OCI-LY3 (cell line): ENCODE measurements around the gene DNAJC9.

ENCODE experiments used
- EZH2phosphoT487 ChIP-seq: fragments of 200-600 bp; shearing (Covaris generic); IDR thresholded peaks from 2 replicates; pipeline ENCODE4 v1.6.1; 2018; ENCODE audit warnings: antibody characterized with exemption, mixed run types, low read depth
- TF ChIP-seq, protein P1 (sequence below): fragments of 200-600, 300-600 bp; sonication (generic); IDR thresholded peaks from 2 replicates; pipeline ENCODE4 v1.5.1; 2014; ENCODE audit warnings: antibody characterized with exemption, low read length, low read depth

DNA sequence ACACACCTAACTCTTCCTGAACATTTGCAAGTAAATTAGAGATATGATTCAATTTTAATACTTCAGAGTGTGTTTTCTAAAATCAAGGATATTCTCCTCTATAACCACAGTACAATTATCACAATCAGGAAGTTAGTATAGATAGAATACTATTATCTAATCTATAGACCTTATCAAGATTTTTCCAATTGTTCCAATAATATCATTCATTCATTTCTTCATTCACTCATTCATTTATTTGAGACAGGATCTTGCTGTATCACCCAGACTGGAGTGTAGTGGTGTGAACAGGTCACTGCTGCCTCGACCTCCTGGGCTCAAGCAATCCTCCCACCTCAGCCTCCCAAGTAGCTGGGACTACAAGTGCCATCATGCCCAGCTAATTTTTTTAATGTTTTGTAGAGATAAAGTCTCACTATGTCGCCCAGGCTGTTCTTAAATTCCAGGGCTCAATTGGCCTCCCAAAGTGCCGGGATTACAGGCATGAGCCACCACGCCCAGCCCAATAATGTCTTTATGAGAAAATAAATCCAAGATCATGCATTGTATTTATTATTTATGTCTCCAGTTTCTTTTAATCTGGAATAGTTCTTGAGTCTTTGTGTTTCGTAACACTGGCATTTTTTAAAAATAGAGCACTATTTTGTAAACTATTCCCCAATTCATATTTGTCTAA is 16.0 kb upstream of the DNAJC9 start:
- TF ChIP-seq, protein P1, sequence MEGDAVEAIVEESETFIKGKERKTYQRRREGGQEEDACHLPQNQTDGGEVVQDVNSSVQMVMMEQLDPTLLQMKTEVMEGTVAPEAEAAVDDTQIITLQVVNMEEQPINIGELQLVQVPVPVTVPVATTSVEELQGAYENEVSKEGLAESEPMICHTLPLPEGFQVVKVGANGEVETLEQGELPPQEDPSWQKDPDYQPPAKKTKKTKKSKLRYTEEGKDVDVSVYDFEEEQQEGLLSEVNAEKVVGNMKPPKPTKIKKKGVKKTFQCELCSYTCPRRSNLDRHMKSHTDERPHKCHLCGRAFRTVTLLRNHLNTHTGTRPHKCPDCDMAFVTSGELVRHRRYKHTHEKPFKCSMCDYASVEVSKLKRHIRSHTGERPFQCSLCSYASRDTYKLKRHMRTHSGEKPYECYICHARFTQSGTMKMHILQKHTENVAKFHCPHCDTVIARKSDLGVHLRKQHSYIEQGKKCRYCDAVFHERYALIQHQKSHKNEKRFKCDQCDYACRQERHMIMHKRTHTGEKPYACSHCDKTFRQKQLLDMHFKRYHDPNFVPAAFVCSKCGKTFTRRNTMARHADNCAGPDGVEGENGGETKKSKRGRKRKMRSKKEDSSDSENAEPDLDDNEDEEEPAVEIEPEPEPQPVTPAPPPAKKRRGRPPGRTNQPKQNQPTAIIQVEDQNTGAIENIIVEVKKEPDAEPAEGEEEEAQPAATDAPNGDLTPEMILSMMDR, result no peak
- TF ChIP-seq EZH2phosphoT487, result no peak
